GM18526 (cell line): ENCODE data around the gene IFT122.

ENCODE experiments used
- POLR2A ChIP-seq: IDR thresholded peaks from 3 replicates; pipeline ENCODE4 v1.6.1; 2011; ENCODE audit not compliant: insufficient read length; ENCODE audit errors: extremely low read depth

The IFT122 gene

GRCh38 chr3:129476586-129476985 is 36.6 kb downstream of the IFT122 start:
- no peak for TF ChIP-seq POLR2A

DNA sequence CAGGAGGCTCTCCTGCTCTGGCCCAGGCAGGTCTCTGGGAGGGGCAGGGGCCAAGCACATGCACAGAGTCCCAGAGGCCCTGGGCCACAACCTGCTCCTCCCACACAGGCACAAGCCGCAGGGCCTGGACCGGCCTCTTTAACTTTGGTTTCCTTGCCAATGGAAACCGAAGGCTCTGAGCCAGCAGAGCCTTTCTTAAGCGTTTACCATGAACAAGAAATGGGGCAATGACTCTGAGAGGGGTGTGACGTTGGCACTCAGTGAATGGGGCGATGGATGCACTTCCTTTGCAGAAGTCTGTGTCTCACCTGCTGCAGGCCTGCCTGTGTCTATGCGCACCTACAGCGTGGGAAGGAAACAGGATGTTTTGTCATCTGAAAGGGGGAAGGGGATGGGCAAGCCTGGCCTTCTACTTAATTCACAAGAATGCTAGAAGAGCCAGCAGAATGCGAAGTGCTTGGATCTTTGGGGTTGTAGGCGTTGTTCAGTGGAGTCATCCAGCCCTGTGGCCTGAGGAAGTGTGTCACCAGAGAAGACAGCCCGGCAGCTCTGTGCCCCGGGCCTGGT is 41.8 kb downstream of the IFT122 start:
- no peak for TF ChIP-seq POLR2A

DNA sequence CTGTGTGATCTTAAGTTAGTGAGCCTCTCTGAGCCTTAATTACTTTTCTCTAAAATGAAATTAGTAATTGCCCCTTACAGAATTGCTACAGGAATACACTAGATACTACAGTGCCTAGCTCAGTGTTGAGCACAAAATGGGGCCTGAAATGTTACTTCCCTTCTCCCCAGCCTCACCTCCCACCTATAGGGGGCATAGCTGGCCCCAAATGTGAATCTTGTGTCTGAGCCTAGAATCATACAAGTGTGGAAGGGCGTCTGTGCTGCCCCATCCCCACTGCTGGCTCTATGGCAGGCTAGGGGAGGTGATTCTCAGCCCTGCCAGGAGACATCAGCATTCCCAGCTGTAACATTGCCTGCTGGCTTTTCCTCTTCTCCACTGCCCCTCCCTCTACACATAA is 42.7 kb downstream of the IFT122 start:
- TF ChIP-seq POLR2A, result no peak

DNA sequence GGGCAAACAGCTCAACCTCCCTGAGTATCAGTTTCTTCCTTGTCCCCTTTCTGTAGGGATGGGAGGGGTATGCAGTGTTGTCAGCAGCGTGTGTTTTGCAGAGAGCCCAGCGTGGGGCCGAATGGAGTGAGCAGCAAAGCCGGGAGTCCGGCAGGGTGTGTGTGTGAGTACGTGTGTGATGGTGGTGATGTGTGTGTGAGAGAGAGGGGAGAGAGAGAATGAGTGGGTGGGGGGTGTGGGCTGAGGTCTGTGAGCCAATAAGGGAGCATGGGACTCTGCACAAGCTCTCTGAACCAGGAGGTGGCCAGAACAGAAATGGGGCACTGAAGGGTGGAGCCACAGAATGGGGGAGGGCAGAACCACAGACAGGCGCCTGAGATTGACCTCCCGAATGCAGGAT is 43.8 kb downstream of the IFT122 start:
- TF ChIP-seq POLR2A, result no peak

DNA sequence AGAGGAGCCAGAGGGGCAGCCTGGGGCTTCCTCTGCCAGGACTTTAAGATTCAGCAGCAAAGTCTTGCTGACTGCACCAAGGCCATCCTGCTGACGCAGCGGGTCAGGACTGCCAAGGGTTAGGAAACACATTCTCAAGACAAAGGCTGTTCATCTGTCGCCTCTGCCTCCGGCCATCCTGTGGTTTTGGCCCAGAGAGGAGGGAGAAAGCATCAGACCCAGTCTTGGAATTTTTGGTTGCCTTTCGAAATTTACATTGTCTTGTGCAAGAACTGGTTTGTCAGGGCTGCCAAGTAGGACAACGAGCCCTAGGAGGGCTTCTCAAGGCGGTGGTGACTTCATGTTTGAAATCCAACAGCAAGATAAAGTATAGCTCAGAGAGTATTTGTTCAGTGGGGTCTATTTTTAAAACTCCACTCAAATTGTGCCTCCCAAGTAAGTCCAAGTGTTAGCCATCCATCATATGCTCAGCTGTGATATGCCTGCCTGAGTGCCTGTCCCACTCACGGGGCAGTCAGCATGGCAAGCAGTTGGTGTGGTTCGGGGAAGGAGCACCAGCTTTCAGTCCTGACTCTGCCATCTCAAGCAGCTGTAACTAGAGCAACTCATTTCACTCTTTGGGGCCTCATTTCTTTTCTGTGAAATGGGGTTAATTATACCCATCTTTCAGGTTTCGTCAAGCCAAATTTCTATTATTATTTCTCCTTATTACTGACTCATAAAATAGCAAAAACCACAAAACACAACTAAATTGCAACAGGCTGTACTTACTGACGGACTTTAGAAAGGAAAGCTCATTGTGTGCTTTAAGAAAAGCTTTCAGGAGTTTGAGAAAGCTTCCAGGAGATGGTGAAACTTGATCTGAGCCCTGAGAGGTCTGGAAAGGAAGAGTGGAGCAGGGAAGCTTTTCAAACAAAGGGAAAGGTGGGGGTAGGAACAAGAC is 46.0 kb downstream of the IFT122 start:
- no peak for TF ChIP-seq POLR2A

DNA sequence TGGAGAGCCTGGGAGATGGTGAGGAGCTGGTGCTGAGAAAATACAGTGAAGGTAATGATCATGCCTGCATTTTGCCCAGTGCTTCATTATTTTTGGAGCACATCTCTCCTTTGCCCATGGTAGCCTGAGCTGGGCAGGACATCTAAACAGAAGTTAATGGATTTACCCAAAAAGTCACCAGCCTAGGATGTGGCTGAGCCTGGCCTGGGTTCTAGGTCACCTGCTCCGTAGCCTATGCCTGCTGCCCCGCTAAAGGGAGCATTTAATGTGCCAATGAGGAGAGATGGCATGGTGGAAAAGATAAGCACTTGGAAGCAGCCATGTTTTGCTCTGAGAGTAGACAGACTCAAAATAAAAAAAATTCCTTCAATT is 46.6 kb downstream of the IFT122 start:
- no peak for TF ChIP-seq POLR2A

- no peak for TF ChIP-seq POLR2A
These were observed 47.3 kb downstream of the IFT122 start for GRCh38 chr3:129487183-129487867.

DNA sequence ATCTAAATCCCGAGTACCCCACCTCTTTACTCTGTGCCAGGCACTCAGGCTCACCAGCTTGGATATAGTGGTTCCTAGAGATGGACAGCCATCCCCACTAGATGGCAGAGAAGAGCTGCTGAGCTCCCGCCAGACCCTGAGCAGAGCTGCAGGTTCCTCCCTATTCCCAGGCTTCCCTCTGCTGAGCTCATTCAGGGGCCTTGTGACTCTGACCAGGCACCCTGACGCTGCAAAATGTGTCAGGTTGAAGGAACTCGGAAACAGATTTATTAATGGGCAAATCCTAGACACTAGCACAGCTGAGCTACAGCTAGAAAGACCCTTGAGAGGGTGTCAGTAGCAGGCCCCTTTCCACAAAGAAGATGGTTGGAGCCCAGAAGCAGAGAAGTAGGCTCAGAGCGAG is 50.2 kb downstream of the IFT122 start:
- TF ChIP-seq POLR2A, result no peak

- no peak for TF ChIP-seq POLR2A
These were observed 51.8 kb downstream of the IFT122 start for GRCh38 chr3:129491794-129492193.

DNA sequence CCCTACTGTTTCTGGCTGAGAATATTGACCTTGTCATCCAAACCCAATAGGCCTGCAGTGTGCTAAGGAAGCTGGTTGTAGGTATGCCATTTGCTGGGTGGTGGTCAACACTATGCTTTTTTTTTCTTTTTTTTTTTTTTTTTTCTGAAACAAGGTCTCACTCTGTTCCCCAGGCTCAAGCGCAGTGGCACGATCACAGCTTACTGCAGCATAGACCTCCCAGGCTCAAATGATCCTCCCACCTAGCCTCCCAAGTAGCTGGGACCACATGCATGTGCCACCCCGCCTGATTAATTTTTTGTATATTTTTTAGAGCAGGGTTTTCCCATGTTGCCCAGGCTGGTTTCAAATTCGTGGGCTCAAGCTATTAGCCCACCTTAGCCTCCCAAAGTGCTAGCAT is 52.7 kb downstream of the IFT122 start:
- no peak for TF ChIP-seq POLR2A

- TF ChIP-seq POLR2A, result no peak
These were observed 53.2 kb downstream of the IFT122 start for GRCh38 chr3:129493206-129493605.

GRCh38 chr3:129500334-129500658 is 60.3 kb downstream of the IFT122 start:
- no peak for TF ChIP-seq POLR2A

GRCh38 chr3:129501630-129502029 is 61.6 kb downstream of the IFT122 start:
- TF ChIP-seq POLR2A, result no peak

- no peak for TF ChIP-seq POLR2A
These were observed 62.8 kb downstream of the IFT122 start for GRCh38 chr3:129502641-129503408.

- no peak for TF ChIP-seq POLR2A
These were observed 63.7 kb downstream of the IFT122 start for GRCh38 chr3:129503471-129504291.
